Frontal cortex (tissue), 4 donors: Measurements from ENCODE around the gene EFCAB7. TPM values are rescaled to one million over a fixed set of nuclear protein-coding genes. Genes with fewer than 3 reads are reported as not detected.

Source experiments
- DNase-seq, 2 donors: peaks; one replicate each; pipeline ENCODE4 v3.0.0; 2012; ENCODE audit warnings: low spot score in 2 of 2
- FAIRE-seq: peaks from 2 replicates; lab custom pipeline; 2012; peaks lifted over from hg19 to GRCh38; lab: Jason Lieb, UNC
- small RNA-seq: library from RNA; depleted of rRNA; stranded (forward); fragments of <200 nt; gene quantifications from one replicate; pipeline ENCODE3, GENCODE V24; 2014
- total RNA-seq: library from RNA; depleted of rRNA; stranded (reverse); fragments of >200 nt; gene quantifications from one replicate; pipeline ENCODE4 v1.2.3, GENCODE V29; 2014
- donor health status: control.
- donor health status: control.
- donor health status: control.

Gene EFCAB7
- total RNA-seq, 1 donor from 2014 or later = 42.4 TPM

- DNase-seq = no peak
- no peak for FAIRE-seq
These were observed 76.9 kb downstream of the EFCAB7 start for GRCh38 chr1:63600248-63600647.

- FAIRE-seq (no peak), DNase-seq (no peak)
These were observed 77.7 kb downstream of the EFCAB7 start for GRCh38 chr1:63601061-63601460.

- no peak for DNase-seq
- FAIRE-seq = no peak
These were observed 78.1 kb downstream of the EFCAB7 start for GRCh38 chr1:63601463-63601862.

- DNase-seq (no peak), FAIRE-seq (no peak)
These were observed 78.6 kb downstream of the EFCAB7 start for GRCh38 chr1:63601912-63602311.

- FAIRE-seq = no peak
These were observed 79.3 kb downstream of the EFCAB7 start for GRCh38 chr1:63602629-63603028.

GRCh38 chr1:63603810-63604209, 80.5 kb downstream of the EFCAB7 start:
- DNase-seq = no peak
- no peak for FAIRE-seq

More at GRCh38 chr1:63602629-63603028, 79.3 kb downstream of the EFCAB7 start:
- no peak for DNase-seq

- DNase-seq = no peak
- FAIRE-seq = no peak
These were observed 84.0 kb downstream of the EFCAB7 start for GRCh38 chr1:63607322-63607721.

- DNase-seq (no peak), FAIRE-seq (no peak)
These were observed 87.9 kb downstream of the EFCAB7 start for GRCh38 chr1:63611231-63611630.

- DNase-seq (no peak), FAIRE-seq (no peak)
These were observed 89.2 kb downstream of the EFCAB7 start for GRCh38 chr1:63612564-63612963.

- FAIRE-seq (no peak), DNase-seq (no peak)
These were observed 89.6 kb downstream of the EFCAB7 start for GRCh38 chr1:63612971-63613370.

GRCh38 chr1:63615768-63616420, 92.6 kb downstream of the EFCAB7 start:
- FAIRE-seq (peak; percentile 81), DNase-seq (peak; percentile 23 to 60)

GRCh38 chr1:63617450-63617849, 94.1 kb downstream of the EFCAB7 start:
- DNase-seq = no peak
- no peak for FAIRE-seq

GRCh38 chr1:63618011-63618410, 94.7 kb downstream of the EFCAB7 start:
- no peak for FAIRE-seq
- no peak for DNase-seq

- FAIRE-seq (no peak), DNase-seq (no peak)
These were observed 96.2 kb downstream of the EFCAB7 start for GRCh38 chr1:63619558-63619957.

- FAIRE-seq (no peak), DNase-seq (no peak)
These were observed 97.3 kb downstream of the EFCAB7 start for GRCh38 chr1:63620671-63621070.

GRCh38 chr1:63621075-63621474, 97.8 kb downstream of the EFCAB7 start:
- DNase-seq = no peak

GRCh38 chr1:63621698-63622097, 98.4 kb downstream of the EFCAB7 start:
- FAIRE-seq = no peak
- DNase-seq = peak in 1 of 2 donors; percentile 8

More at GRCh38 chr1:63621075-63621474, 97.8 kb downstream of the EFCAB7 start:
- FAIRE-seq = no peak

Small RNAs within 50 kb of the gene (small RNA-seq; reads per million reads assigned to genes)
- gene RF02105 (not detected), gene RF02106 (not detected), gene RF02107 (not detected), gene RF02108 (not detected), gene RF02109 (not detected), gene RF02110 (not detected), gene RN7SL488P (not detected), gene RNU7-123P (not detected)

Other genes starting within 250 kb of the EFCAB7 start
- not detected for gene FOXD3, start 201.0 kb upstream of the EFCAB7 start, total RNA-seq
- 52.6 TPM for gene ALG6, start 155.9 kb upstream of the EFCAB7 start, total RNA-seq
- gene ITGB3BP, start 300 bp upstream of the EFCAB7 start, total RNA-seq = 17.5 TPM
- 17.9 TPM for gene PGM1, start 69.9 kb downstream of the EFCAB7 start, total RNA-seq